ENCODE measurements around the gene SOWAHB. TPM values are rescaled to one million over a fixed set of nuclear protein-coding genes. Genes with fewer than 3 reads are reported as not detected.
A peak's percentile ranks its signal among the peaks of the same experiment; 100 is the strongest.

The SOWAHB gene
- total and polyA plus RNA-seq, 8 donors = 0.53 to 4.2 (median 2.5) TPM

DNA sequence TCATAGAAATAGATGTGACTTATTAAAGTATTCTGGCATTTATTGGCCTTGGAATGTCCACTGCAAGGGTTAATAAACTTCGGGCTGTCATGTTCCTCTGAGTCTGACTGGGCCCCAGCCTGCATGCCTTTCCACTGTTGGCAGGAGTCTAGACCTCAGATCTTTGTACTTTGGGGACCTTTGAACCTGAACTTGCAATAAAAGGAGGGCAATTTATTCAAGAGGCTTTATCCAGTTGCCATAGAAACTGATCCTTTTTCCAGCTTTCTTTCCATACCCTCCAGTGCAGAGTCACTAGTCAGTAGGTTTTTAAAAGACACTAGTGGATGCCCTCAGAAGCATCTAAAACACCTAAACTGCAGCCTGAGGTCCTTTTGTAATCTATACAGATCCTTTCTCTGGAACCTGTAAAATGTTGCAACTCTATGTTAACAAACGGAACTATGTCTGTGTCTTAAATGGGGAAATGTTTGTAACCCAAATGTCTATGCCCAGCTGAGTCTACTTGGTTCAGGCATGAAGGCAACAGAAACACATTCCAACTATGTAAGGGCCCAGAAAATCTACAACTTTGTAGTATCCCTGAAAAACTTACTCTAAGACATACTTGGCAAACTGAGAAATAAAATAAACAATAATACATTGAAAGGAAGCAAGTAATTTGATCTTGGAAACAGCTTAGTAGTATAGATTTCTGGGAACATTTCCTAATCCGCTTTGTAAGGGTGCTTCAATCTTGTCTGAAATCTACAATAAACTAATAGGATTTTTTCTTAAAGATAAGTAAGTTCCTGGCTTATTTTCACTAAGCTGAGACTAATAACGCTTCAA is 41.5 kb downstream of the SOWAHB start:
- peaks cover 10 to 16% (median 16%) of the 10 kb centered on the region in 3 donors for H3K4me1 ChIP-seq
- peak; percentile 53 to 77 (median 72) for ATAC-seq
- no peaks in the 10 kb centered on the region for H3K36me3 ChIP-seq
- no peaks in the 10 kb centered on the region for H3K27me3 ChIP-seq
- FAIRE-seq = no peak
- 13% methylated on average over 4 of the region's 4 CpGs for WGBS, 2 donors
- intact Hi-C loops (cut with DNase I) = no loop called here
- H3K27ac ChIP-seq = peak overlapping the region in 1 of 4 donors; percentile 5
- TF ChIP-seq, protein P1, sequence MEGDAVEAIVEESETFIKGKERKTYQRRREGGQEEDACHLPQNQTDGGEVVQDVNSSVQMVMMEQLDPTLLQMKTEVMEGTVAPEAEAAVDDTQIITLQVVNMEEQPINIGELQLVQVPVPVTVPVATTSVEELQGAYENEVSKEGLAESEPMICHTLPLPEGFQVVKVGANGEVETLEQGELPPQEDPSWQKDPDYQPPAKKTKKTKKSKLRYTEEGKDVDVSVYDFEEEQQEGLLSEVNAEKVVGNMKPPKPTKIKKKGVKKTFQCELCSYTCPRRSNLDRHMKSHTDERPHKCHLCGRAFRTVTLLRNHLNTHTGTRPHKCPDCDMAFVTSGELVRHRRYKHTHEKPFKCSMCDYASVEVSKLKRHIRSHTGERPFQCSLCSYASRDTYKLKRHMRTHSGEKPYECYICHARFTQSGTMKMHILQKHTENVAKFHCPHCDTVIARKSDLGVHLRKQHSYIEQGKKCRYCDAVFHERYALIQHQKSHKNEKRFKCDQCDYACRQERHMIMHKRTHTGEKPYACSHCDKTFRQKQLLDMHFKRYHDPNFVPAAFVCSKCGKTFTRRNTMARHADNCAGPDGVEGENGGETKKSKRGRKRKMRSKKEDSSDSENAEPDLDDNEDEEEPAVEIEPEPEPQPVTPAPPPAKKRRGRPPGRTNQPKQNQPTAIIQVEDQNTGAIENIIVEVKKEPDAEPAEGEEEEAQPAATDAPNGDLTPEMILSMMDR (IDR thresholded peaks at IDR 0.05) = no peak
- H3K4me3 ChIP-seq = no peak overlapping the region
- peak in 1 of 6 donors; percentile 17 for DNase-seq
- H3K9me3 ChIP-seq = no peaks in the 10 kb centered on the region

DNA sequence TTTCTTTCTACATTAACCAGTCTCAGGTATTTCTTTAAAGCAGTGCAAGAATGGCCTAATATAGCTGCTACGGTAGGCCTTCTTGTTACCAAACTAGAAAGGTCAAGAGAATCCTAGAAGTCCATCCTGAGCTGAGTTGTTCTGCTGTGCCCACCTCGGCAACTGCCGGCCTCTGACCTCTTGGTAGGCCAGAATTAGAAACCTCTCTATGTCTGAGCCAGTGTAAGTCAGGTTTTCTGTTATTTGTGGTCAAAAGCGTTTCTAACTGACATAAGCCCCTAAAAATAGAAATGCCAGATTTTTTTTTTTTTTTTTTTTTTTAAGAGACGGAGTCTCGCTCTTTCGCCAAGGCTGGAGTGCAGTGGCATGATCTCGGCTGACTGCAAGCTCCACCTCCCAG is 43.1 kb downstream of the SOWAHB start:
- FAIRE-seq (no peak), DNase-seq (no peak)

DNA sequence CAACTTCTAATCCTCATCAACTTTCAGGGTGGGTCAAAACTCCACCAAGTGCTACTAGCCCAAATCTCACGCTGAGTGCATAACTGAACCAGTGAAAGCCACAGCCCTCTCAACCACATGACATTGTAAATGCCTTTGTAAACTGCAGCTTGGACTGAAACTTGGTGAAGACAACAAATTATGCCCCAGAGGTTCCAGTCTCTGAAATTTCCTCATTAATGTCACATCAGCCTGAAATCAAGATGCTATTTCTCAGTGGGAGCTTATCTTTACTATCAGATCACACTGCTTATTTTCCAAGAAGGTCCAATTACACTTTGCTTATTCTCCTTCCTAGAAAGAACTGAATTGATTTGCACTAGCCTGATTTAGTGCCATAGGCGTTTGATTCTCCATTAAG is 46.6 kb downstream of the SOWAHB start:
- peaks cover 7% of the 10 kb centered on the region in 3 donors for H3K4me1 ChIP-seq
- no peaks in the 10 kb centered on the region for H3K9me3 ChIP-seq
- H3K36me3 ChIP-seq = no peaks in the 10 kb centered on the region
- DNase-seq = no peak
- intact Hi-C loops (cut with DNase I) = no loop called here
- H3K4me3 ChIP-seq = no peak overlapping the region
- WGBS, 2 donors = 92 to 95% methylated on average over 2 of the region's 2 CpGs
- no peaks in the 10 kb centered on the region for H3K27me3 ChIP-seq
- no peak for FAIRE-seq
- no peak for ATAC-seq
- no peak overlapping the region for H3K27ac ChIP-seq
- TF ChIP-seq, protein P1 (IDR thresholded peaks at IDR 0.05) = no peak

More for the DNA sequence above, 43.1 kb downstream of the SOWAHB start:
- WGBS, 2 donors = 94 to 98% methylated on average over 8 of the region's 8 CpGs
- TF ChIP-seq, protein P1 (IDR thresholded peaks at IDR 0.05) = no peak
- no peaks in the 10 kb centered on the region for H3K9me3 ChIP-seq
- H3K27me3 ChIP-seq = no peaks in the 10 kb centered on the region
- H3K4me1 ChIP-seq = peaks cover 10 to 16% (median 16%) of the 10 kb centered on the region in 3 donors
- no peak for ATAC-seq
- no peak overlapping the region for H3K27ac ChIP-seq
- H3K36me3 ChIP-seq = no peaks in the 10 kb centered on the region
- intact Hi-C loops (cut with DNase I) = no loop called here
- H3K4me3 ChIP-seq = no peak overlapping the region

DNA sequence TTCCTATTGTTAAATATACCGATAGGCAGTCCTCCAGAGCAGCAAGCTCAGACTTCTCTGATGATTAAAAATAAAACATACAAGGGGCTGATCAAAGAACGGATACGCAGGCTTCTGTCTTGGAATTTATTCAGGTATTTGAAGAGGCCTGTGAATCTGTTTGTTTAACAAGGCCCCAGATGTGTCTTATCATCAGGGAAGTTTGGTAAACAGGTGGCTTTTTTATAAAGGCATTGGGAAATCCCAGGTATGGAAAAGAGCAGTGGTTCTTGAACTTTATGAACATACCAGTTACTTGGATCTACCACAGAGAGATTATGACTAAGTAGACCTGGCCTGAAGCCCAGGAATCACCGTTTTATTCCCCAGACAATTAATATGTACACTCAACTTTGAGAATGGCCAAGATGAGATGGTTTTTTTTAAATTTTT is 47.9 kb downstream of the SOWAHB start:
- Histone ChIP-seq H3K27me3 (no peaks in the 10 kb centered on the region), H3K9me3 (no peaks in the 10 kb centered on the region), H3K36me3 (no peaks in the 10 kb centered on the region), H3K4me1 (no peaks in the 10 kb centered on the region), H3K27ac (no peak overlapping the region), H3K4me3 (no peak overlapping the region)
- FAIRE-seq (no peak), DNase-seq (peak in 1 of 6 donors; percentile 24), ATAC-seq (peak in 3 of 4 donors; percentile 29 to 74 (median 58))
- intact Hi-C loops (cut with DNase I) = no loop called here
- TF ChIP-seq, protein P1 (IDR thresholded peaks at IDR 0.05) = no peak
- WGBS, 2 donors = 57 to 63% methylated on average over 4 of the region's 4 CpGs

Other genes with a start within 250 kb of the SOWAHB start
- gene SEPTIN11, start 51.6 kb upstream of the SOWAHB start, total RNA-seq = 10 to 100 TPM; 18.6 to 48.9 (median 28.9) TPM
- 10 to 100 TPM; 11.6 to 13.6 TPM for gene SEPTIN11, start 51.6 kb upstream of the SOWAHB start, polyA plus RNA-seq
- 100 to 1,000 TPM; 149 to 196 (median 169) TPM for gene CCNI, start 177.8 kb upstream of the SOWAHB start, total RNA-seq
- 100 to 1,000 TPM in 1 of 2 donors, 10 to 100 TPM in 1; 33.3 to 101 TPM for gene CCNI, start 177.8 kb upstream of the SOWAHB start, polyA plus RNA-seq